ENCODE measurements around the gene KRT14.

DNA sequence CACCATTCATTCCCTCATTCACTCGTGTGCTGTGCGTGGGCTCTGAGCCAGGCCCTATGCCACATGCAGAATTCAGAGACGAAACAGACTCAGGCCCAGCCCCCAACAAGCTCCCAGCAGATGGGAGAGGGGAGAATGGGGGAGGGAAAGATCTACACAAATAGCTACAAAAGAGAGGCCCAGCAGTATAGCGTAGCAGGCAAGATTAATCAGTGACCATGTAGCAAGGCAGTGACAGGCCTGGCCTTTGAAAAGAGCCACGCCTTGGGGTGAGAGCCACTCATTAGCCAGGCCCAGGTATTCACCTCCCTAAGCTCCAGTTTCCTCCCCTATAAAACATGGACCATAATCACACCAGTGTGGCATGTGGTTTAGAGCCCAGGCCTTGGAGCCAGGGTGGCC lies 42.2 kb downstream of the KRT14 start:
- TF ChIP-seq, protein P1, sequence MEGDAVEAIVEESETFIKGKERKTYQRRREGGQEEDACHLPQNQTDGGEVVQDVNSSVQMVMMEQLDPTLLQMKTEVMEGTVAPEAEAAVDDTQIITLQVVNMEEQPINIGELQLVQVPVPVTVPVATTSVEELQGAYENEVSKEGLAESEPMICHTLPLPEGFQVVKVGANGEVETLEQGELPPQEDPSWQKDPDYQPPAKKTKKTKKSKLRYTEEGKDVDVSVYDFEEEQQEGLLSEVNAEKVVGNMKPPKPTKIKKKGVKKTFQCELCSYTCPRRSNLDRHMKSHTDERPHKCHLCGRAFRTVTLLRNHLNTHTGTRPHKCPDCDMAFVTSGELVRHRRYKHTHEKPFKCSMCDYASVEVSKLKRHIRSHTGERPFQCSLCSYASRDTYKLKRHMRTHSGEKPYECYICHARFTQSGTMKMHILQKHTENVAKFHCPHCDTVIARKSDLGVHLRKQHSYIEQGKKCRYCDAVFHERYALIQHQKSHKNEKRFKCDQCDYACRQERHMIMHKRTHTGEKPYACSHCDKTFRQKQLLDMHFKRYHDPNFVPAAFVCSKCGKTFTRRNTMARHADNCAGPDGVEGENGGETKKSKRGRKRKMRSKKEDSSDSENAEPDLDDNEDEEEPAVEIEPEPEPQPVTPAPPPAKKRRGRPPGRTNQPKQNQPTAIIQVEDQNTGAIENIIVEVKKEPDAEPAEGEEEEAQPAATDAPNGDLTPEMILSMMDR (IDR thresholded peaks at IDR 0.05), result no peak
- TF ChIP-seq POLR2A (IDR thresholded peaks at IDR 0.05) (no peak), EP300 (IDR thresholded peaks at IDR 0.05) (no peak)

Measured in ovary (tissue), 3 donors.